NCI-H1092 (cell line): ENCODE results near the gene HLCS.

Experiments used
- DNase-seq: peaks from one replicate; lab custom pipeline; 2025; lab: John Stamatoyannopoulos, UW

HLCS gene

GRCh38 chr21:36719614-36720013 lies 246.9 kb downstream of the HLCS start:
- no peak for DNase-seq

GRCh38 chr21:36718951-36719501 lies 247.4 kb downstream of the HLCS start:
- no peak for DNase-seq

- no peak for DNase-seq
Observed at GRCh38 chr21:36717976-36718375, 248.5 kb downstream of the HLCS start.

GRCh38 chr21:36716836-36717235 lies 249.6 kb downstream of the HLCS start:
- no peak for DNase-seq

GRCh38 chr21:36716387-36716786 lies 250.1 kb downstream of the HLCS start:
- DNase-seq = no peak

DNA sequence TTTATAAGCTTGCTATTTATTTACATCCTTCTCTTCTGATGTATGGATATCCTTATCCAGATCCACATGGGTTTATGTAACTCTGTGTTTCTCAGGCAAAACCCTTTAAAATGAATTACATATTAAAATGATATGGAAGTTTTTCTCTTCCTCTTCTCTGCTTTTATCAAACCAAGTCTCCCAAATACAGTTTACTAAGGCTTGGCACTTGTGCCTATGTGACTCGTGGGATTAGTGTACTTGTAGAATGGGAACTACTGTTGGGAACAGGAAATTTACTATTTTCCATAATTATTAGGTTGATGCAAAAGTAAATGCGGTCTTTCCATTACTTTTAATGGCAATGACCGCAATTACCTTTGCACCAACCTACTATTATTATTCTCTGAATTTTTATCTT lies 252.7 kb downstream of the HLCS start:
- no peak for DNase-seq

DNA sequence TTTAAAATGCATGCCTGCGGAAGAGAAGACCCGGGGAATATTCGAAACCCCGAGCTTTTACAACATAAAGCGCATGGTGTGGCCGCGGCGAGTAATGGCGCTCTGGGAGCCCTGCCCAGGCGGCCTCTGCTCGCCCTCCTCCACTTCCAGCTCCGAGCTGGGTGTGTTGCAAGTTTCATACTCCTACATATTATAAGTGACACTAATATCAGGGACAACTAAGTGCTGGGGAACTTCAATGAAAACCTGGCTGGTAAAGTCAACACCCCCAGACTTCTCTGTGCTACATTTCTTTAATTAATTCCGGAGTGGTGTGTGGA lies 255.8 kb downstream of the HLCS start:
- no peak for DNase-seq

DNA sequence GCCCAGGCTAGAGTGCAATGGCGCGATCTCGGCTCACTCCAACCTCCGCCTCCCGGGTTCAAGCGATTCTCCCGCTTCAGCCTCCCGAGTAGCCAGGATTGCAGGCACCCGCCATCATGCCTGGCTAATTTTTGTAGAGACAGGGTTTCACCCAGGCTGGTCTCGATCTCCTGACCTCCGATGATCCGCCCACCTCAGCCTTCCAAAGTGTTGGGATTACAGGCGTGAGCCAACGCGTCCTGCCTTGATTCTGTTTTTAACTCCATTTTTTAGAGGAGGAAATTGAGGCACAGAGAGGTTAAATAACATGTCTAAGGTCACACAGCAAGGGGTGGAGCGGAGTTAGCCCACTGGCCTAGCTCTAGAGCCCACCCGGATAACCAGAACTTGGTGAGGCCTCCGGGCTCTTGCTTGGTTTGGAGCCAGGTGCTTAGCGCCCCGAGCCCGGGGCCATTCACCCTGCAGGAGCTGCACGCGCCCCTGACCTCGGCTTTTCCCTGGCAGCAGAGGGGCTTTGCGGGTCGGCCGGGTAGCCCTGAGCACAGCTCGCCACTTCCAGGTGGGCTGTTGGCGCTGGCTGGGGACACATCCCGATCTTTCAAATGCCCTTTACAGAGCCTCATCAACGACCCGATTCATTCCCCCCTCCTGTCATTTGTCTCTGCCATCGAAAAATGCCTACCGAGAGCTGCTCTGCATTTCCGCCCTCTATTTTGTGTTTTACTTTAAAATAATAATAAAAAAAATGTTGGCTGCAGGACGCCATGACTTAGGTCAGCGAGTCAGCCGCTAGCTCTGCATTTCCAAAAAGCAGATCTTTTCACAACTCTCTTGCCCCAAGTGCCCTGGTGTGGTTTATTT lies 256.4 kb downstream of the HLCS start:
- DNase-seq = no peak

GRCh38 chr21:36709030-36709867 lies 257.2 kb downstream of the HLCS start:
- DNase-seq = no peak

DNA sequence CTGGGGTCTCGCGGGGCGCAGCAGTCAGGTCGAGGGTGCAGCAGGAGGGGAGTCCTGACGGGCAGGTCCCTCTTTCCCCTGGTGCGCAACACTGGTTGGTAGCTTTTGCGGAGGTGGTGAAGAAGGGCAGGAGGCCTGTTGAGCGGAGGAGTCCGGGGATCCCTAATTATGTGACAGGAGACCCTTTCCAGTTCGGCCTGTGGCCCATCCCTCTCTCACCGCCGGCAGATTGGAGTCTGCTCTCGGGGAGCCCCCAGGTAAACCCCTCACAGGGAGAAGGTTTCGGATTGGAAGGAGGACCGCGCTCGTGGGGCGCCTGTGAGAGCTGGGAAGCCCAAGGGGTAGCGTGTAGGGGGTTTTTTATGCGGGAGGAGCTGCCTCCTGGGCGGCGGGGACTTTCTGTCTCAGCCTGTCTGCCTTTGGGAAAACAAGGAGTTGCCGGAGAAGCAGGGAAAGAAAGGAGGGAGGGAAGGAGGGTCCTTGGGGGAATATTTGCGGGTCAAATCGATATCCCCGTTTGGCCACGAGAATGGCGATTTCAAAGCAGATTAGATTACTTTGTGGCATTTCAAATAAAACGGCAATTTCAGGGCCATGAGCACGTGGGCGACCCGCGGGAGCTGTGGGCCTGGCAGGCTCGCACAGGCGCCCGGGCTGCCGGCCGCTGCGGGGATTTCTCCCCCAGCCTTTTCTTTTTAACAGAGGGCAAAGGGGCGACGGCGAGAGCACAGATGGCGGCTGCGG lies 258.0 kb downstream of the HLCS start:
- DNase-seq = no peak

GRCh38 chr21:36707763-36708285 lies 258.6 kb downstream of the HLCS start:
- no peak for DNase-seq

DNA sequence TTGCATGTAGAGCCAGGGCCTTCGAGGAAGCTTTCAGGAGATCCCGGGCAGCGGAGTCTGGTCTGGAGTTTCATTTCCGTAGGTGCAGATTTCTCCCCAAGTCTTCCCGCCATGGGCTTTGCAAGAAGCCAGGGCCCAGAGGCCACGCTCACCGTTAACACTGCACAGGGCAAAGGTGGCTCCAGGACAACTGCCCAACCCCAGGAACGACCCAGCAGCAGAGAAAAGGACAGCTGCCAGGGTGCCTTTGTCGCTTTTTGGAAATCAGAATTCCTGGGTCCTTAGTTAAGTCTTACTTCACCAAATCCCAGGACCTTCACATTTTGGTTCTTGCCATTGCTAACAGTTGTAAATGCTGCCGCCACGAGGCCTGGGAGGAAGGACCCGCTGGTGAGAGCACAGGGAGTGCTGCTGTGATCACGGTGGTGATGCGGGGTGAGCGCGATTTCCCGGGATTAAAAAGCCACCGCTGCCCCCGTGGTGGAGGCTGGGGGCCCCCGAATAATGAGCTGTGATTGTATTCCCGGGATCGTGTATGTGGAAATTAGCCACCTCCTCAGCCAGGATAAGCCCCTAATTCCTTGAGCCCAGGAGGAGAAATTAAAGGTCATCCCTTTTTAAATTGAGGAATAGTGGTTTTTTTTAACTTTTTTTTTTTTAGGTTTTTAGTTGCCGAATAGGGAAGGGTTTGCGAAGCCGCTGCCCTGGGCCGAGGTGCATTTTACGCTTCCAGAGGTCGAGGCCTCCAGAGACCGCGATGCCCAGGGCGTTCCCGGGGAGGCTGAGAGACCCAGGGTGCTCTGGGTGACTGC lies 259.3 kb downstream of the HLCS start:
- no peak for DNase-seq

- no peak for DNase-seq
Observed at GRCh38 chr21:36706482-36706852, 260.0 kb downstream of the HLCS start.

GRCh38 chr21:36705679-36706481 lies 260.6 kb downstream of the HLCS start:
- no peak for DNase-seq

DNA sequence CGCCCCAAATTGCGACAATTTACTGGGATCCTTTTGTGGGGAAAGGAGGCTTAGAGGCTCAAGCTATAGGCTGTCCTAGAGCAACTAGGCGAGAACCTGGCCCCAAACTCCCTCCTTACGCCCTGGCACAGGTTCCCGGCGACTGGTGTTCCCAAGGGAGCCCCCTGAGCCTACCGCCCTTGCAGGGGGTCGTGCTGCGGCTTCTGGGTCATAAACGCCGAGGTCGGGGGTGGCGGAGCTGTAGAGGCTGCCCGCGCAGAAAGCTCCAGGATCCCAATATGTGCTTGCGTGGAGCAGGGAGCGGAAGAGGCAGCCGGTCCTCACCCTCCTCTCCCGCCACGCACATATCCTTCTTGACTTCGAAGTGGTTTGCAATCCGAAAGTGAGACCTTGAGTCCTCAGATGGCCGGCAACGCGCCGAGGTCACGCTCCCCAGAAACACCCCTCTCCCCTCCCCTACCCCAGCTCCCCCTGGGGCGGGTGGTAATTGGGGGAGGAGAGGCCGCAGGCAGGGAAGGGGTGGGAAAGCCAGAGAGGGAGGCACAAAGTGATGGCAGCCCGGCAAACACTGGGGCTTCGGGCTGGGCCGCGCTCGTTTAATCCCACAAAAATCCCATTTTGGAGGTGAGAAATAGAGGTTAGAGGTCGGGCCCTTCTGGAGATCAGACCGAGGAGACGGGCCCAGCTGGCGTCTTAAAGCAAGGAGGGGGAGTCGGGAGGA lies 261.4 kb downstream of the HLCS start:
- no peak for DNase-seq

GRCh38 chr21:36704281-36704957 lies 262.1 kb downstream of the HLCS start:
- no peak for DNase-seq

DNA sequence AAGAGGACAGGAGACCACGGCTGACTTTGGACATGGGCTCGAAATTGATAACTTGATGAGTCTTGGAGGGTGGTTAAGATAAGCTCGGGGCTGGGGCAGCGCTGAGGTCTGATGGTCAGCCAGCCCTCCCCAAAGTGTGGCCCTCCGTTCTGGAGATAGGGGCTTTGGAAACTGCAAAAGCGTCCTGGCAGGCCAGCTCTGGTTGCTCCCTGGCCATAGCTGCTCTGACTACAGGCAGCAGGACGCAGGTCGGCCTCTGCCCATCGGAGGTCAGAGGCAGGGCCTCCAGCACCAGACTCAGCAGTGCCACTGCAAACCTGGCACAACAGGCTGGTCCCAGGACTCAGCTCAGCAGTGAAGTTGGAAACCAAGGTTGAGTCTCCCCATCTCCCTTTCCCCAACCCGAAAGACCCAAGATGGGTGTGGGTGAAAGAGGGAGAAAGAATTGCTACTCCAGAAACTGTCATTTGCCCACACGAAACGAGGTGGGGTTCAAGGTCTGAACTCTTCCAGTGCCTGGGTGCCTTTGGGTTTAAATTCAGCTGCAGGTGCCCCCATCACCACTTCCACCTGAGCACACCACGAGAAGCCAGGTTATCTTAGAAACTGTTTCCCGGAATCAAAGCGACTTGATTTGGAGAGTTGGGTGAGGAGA lies 262.7 kb downstream of the HLCS start:
- no peak for DNase-seq

GRCh38 chr21:36703123-36703522 lies 263.3 kb downstream of the HLCS start:
- no peak for DNase-seq

DNA sequence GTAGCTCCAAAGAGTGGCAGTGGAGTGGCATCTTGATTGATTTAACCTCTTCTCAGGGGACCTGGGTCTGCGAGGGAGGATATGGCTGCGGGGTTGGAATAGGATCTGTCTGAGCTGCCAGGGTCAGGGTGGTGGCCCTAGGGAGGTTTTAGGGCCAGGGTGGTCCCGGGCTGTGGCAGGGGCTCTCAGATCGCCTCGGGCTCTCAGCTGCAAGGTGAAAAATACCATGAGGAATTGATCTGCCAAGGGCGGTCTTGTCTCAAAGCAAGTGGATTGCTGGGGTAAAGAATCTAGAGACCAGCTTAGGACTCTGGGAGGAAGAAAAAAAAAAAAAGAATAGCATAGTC lies 263.9 kb downstream of the HLCS start:
- DNase-seq = no peak
